PC-9 (cell line): Measurements from ENCODE around the gene RCC1. TPM values are rescaled to one million over a fixed set of nuclear protein-coding genes. Genes with fewer than 3 reads are reported as not detected.

Source experiments
- BruUV-seq: library from RNA; stranded (reverse); fragments of 400-500 nt; replicated peaks from 2 replicates; lab custom pipeline; 2021; lab: Mats Ljungman, UMichigan
- CTCF ChIA-PET: fragments of 300-600 bp; sonication (Branson Sonifier 250); formaldehyde crosslinking; loops from one replicate; lab custom pipeline; 2022; ENCODE audit warnings: antibody characterized with exemption; lab: Charles Lee
- POLR2A ChIA-PET: fragments of 300-600 bp; sonication (Branson Sonifier 250); formaldehyde crosslinking; loops from one replicate; lab custom pipeline; 2022; ENCODE audit warnings: antibody characterized with exemption; ENCODE audit not compliant: unreplicated experiment; lab: Charles Lee
- DNase-seq, 2 experiments: peaks; one replicate each; pipeline versions ENCODE4 v3.0.0 to v3.0.0-alpha.2; 2015 to 2022; ENCODE audit warnings: mixed read lengths in 1 of 2
- H2AFZ ChIP-seq: fragments of 200-600 bp; sonication (generic); 2 replicates; pipeline ENCODE4 v1.8.1; 2017; ENCODE audit warnings: antibody characterized with exemption
- H3F3A ChIP-seq: fragments of 200-600 bp; sonication (generic); 2 replicates; pipeline ENCODE4 v1.8.1; 2017; ENCODE audit warnings: antibody characterized with exemption, mild to moderate bottlenecking, low read depth; ENCODE audit not compliant: insufficient read depth
- H3K27ac ChIP-seq: fragments of 200-600 bp; sonication (generic); 2 replicates; pipeline ENCODE4 v1.6.1; 2016; ENCODE audit warnings: mixed run types
- H3K27me3 ChIP-seq: fragments of 200-600 bp; sonication (generic); 2 replicates; pipeline ENCODE4 v1.6.1; 2016; ENCODE audit warnings: low read depth, mixed run types; ENCODE audit not compliant: insufficient read depth
- H3K36me3 ChIP-seq: fragments of 200-600 bp; sonication (generic); 2 replicates; pipeline ENCODE4 v1.6.1; 2016; ENCODE audit warnings: low read depth, mixed run types
- H3K4me1 ChIP-seq: fragments of 200-600 bp; sonication (generic); replicated peaks from 2 replicates; pipeline ENCODE4 v1.6.1; 2016; ENCODE audit warnings: mixed run types; ENCODE audit not compliant: insufficient read depth
- H3K4me2 ChIP-seq: fragments of 200-600 bp; sonication (generic); 2 replicates; pipeline ENCODE4 v1.6.1; 2017; ENCODE audit warnings: mixed run types
- H3K4me3 ChIP-seq: fragments of 200-600 bp; sonication (generic); 2 replicates; pipeline ENCODE4 v1.6.1; 2016; ENCODE audit warnings: mixed run types
- H3K79me2 ChIP-seq: fragments of 200-600 bp; sonication (generic); 2 replicates; pipeline ENCODE4 v1.6.1; 2017; ENCODE audit warnings: low read depth, mixed run types
- H3K9me2 ChIP-seq: fragments of 200-600 bp; sonication (generic); 2 replicates; pipeline ENCODE4 v1.8.1; 2017; ENCODE audit warnings: mild to moderate bottlenecking; ENCODE audit not compliant: insufficient read depth
- H3K9me3 ChIP-seq: fragments of 200-600 bp; sonication (generic); 2 replicates; pipeline ENCODE4 v1.8.1; 2016; ENCODE audit warnings: low read depth; ENCODE audit not compliant: insufficient read depth
- H4K20me1 ChIP-seq: fragments of 200-600 bp; sonication (generic); 2 replicates; pipeline ENCODE4 v1.8.1; 2017; ENCODE audit not compliant: insufficient read depth
- CTCF ChIP-seq: fragments of 200-600 bp; sonication (generic); conservative IDR thresholded peaks from 2 replicates; pipeline ENCODE4 v1.6.1; 2017; ENCODE audit warnings: mixed run types, antibody characterized with exemption, mild to moderate bottlenecking, moderate library complexity
- EZH2 ChIP-seq: fragments of 200-600 bp; sonication (generic); IDR thresholded peaks from 2 replicates; pipeline ENCODE4 v1.8.0; 2017; ENCODE audit warnings: antibody characterized with exemption, low read depth
- intact Hi-C: fragments of 100-400 bp; cut with micrococcal nuclease; formaldehyde crosslinking; loops from one replicate; pipeline ENCODE4 v1.10.0; 2022; ENCODE audit not compliant: unreplicated experiment
- total RNA-seq: library from RNA; stranded (reverse); gene quantifications from 2 replicates; pipeline ENCODE4 v1.2.3, GENCODE V29; 2021

Gene RCC1
- total RNA-seq, 1 experiment from 2014 or later = 134 TPM

- Histone ChIP-seq H3F3A (peaks cover 24% of the 10 kb centered on the region), H3K9me3 (no peaks in the 10 kb centered on the region), H3K36me3 (no peaks in the 10 kb centered on the region), H3K4me3 (no peak overlapping the region), H3K9me2 (no peaks in the 10 kb centered on the region), H2AFZ (no peak overlapping the region), H3K79me2 (peaks cover 41% of the 10 kb centered on the region), H3K27ac (no peak overlapping the region), H3K4me2 (no peak overlapping the region), H3K4me1 (peaks cover 28% of the 10 kb centered on the region), H3K27me3 (no peaks in the 10 kb centered on the region), H4K20me1 (no peaks in the 10 kb centered on the region)
- CTCF ChIA-PET = interaction anchor here (0.5 kb wide), 1 partner anchor 72 kb away, joined by 4 read pairs; no protein-coding TSS in a partner anchor
- POLR2A ChIA-PET = no interaction called here
- no TSS peak for BruUV-seq
- no peak for DNase-seq
- TF ChIP-seq CTCF (no peak), EZH2 (no peak)
- intact Hi-C loops = no loop called here
These were observed 24.6 kb downstream of the RCC1 start for GRCh38 chr1:28530456-28530855.

GRCh38 chr1:28534671-28535070 is 28.8 kb downstream of the RCC1 start:
- no peak overlapping the region for H3K4me3 ChIP-seq
- POLR2A ChIA-PET = no interaction called here
- TF ChIP-seq EZH2 (no peak), CTCF (no peak)
- no peaks in the 10 kb centered on the region for H3K4me1 ChIP-seq
- peaks cover 4% of the 10 kb centered on the region; the same call in 1 of the 2 replicates for H3F3A ChIP-seq
- no peaks in the 10 kb centered on the region for H3K36me3 ChIP-seq
- CTCF ChIA-PET = no interaction called here
- H3K79me2 ChIP-seq = peaks cover 5% of the 10 kb centered on the region
- H3K27ac ChIP-seq = no peak overlapping the region
- DNase-seq = no peak
- no peaks in the 10 kb centered on the region for H4K20me1 ChIP-seq
- no TSS peak for BruUV-seq
- no peak overlapping the region for H3K4me2 ChIP-seq
- H3K9me2 ChIP-seq = no peaks in the 10 kb centered on the region
- intact Hi-C loops = no loop called here
- H3K9me3 ChIP-seq = no peaks in the 10 kb centered on the region
- H2AFZ ChIP-seq = no peak overlapping the region
- no peaks in the 10 kb centered on the region for H3K27me3 ChIP-seq

GRCh38 chr1:28535180-28535579 is 29.3 kb downstream of the RCC1 start:
- no peaks in the 10 kb centered on the region for H3K27me3 ChIP-seq
- POLR2A ChIA-PET = no interaction called here
- H3K4me1 ChIP-seq = no peaks in the 10 kb centered on the region
- peaks cover 4% of the 10 kb centered on the region; the same call in 1 of the 2 replicates for H3F3A ChIP-seq
- H3K27ac ChIP-seq = no peak overlapping the region
- no peak overlapping the region for H2AFZ ChIP-seq
- no peak overlapping the region for H3K4me3 ChIP-seq
- H3K4me2 ChIP-seq = no peak overlapping the region
- no peaks in the 10 kb centered on the region for H3K36me3 ChIP-seq
- no peaks in the 10 kb centered on the region for H3K9me3 ChIP-seq
- DNase-seq = no peak
- CTCF ChIA-PET = no interaction called here
- H4K20me1 ChIP-seq = no peaks in the 10 kb centered on the region
- BruUV-seq = no TSS peak
- intact Hi-C loops = no loop called here
- TF ChIP-seq EZH2 = no peak
- TF ChIP-seq CTCF = no peak
- H3K79me2 ChIP-seq = peaks cover under 1% of the 10 kb centered on the region; the same call in 1 of the 2 replicates
- no peaks in the 10 kb centered on the region for H3K9me2 ChIP-seq
